ENCODE results near the gene RYR2. TPM values are rescaled to one million over a fixed set of nuclear protein-coding genes. Genes with fewer than 3 reads are reported as not detected.

Gene RYR2
- total and polyA plus RNA-seq, 2 donors (not counting 1 experiment from before 2014, with no cell fraction given) = not detected

DNA sequence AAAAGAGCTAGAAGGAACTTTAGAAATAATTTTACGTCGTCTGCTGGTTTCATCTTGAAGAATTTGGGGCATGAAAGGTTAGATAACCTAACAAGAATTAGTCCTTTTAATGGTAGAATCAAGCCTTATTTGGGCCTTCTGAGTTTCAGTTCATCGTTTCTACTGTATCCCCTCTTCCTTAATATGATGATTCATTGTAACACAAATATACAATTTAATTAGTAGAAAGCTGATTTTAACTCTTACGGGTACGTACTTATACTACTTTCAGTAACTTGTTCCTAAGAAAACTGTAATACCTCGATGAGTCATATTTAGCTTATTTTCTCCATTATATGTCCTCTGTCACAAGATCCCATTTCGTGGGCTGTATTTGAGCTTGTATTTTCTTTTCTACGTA, 264.7 kb downstream of the RYR2 start:
- Histone ChIP-seq H3K36me3 (replicated peaks in 1 of 2; ENCODE audit: control extremely low read depth in 1 of 2, control insufficient read depth in 1 of 2, extremely low read depth in 1 of 2, insufficient read depth in 2 of 2, low read length in 1 of 2) (no peaks in the 10 kb centered on the region), H3K4me2 (replicated peaks; ENCODE audit: low read depth, low read length, poor library complexity, severe bottlenecking) (no peak overlapping the region), H2AFZ (ENCODE audit: insufficient read depth, low read depth, low read length, poor library complexity, severe bottlenecking) (no peak overlapping the region), H3K27ac (ENCODE audit: low read length in 2 of 2) (no peak overlapping the region), H4K20me1 (ENCODE audit: control insufficient read depth, insufficient read depth, low read length, poor library complexity, severe bottlenecking) (no peaks in the 10 kb centered on the region), H3K27me3 (replicated peaks in 1 of 4; ENCODE audit: control extremely low read depth in 1 of 4, control insufficient read depth in 3 of 4, insufficient read depth in 4 of 4, low read length in 3 of 4) (no peaks in the 10 kb centered on the region), H3K9ac (ENCODE audit: low read length) (no peak overlapping the region), H3K4me1 (ENCODE audit: control insufficient read depth in 2 of 2, insufficient read depth in 2 of 2, low read length in 2 of 2) (no peaks in the 10 kb centered on the region), H3K9me3 (ENCODE audit: control extremely low read depth in 1 of 3, control insufficient read depth in 2 of 3, insufficient read depth in 1 of 3, low read length in 2 of 3) (peaks cover 0 to 8% (median 0%) of the 10 kb centered on the region in 3 donors), H3K4me3 (ENCODE audit: control extremely low read depth in 1 of 5, extremely low read depth in 1 of 5, insufficient read depth in 1 of 5, low read depth in 2 of 5, low read length in 4 of 5) (no peak overlapping the region), H3K79me2 (ENCODE audit: control insufficient read depth, insufficient read depth, low read length) (no peaks in the 10 kb centered on the region)
- DNase-seq (no peak), ATAC-seq (ENCODE audit: low read depth) (no peak)
- Mint-ChIP-seq H3K4me1 (no peaks in the 10 kb centered on the region), H3K27me3 (no peaks in the 10 kb centered on the region), H3K27ac (no peak overlapping the region), H3K4me3 (no peak overlapping the region), H3K9me3 (ENCODE audit: insufficient read depth) (no peaks in the 10 kb centered on the region)
- 80% methylated on average over 1 of the region's 8 CpGs for WGBS (ENCODE audit: insufficient coverage)
- TF ChIP-seq, protein P1, sequence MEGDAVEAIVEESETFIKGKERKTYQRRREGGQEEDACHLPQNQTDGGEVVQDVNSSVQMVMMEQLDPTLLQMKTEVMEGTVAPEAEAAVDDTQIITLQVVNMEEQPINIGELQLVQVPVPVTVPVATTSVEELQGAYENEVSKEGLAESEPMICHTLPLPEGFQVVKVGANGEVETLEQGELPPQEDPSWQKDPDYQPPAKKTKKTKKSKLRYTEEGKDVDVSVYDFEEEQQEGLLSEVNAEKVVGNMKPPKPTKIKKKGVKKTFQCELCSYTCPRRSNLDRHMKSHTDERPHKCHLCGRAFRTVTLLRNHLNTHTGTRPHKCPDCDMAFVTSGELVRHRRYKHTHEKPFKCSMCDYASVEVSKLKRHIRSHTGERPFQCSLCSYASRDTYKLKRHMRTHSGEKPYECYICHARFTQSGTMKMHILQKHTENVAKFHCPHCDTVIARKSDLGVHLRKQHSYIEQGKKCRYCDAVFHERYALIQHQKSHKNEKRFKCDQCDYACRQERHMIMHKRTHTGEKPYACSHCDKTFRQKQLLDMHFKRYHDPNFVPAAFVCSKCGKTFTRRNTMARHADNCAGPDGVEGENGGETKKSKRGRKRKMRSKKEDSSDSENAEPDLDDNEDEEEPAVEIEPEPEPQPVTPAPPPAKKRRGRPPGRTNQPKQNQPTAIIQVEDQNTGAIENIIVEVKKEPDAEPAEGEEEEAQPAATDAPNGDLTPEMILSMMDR (IDR thresholded peaks at IDR 0.05) = no peak
- no peak for TF ChIP-seq EZH2 (IDR thresholded peaks at IDR 0.05; ENCODE audit: borderline replicate concordance, insufficient read depth, low read depth, low read length, poor library complexity, severe bottlenecking)
- CTCF ChIA-PET = no interaction called here
- intact Hi-C loops (cut with micrococcal nuclease) = no loop called here
- POLR2A ChIA-PET = no interaction called here

DNA sequence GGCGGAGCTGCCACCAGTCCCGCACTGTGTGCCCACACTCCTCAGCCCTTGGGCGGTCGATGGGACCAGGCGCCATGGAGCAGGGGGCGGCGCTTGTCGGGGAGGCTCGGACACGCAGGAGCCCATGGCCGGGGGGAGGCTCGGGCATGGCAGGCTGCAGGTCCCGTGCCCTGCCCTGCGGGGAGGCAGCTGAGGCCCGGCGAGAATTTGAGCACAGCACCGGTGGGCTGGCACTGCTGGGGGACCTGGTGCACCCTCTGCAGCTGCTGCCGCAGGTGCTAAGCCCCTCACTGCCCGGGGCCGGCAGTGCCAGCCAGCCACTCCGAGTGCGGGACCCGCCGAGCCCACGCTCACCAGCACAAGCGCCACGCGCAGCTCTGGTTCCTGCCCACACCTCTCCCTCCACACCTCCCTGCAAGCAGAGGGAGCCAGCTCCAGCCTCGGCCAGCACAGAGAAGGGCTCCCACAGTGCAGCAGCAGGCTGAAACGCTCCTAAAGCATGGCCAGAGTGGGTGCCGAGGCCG, 267.7 kb downstream of the RYR2 start:
- Histone ChIP-seq H3K4me2 (replicated peaks; ENCODE audit: low read depth, low read length, poor library complexity, severe bottlenecking) (no peak overlapping the region), H4K20me1 (ENCODE audit: control insufficient read depth, insufficient read depth, low read length, poor library complexity, severe bottlenecking) (no peaks in the 10 kb centered on the region), H3K79me2 (ENCODE audit: control insufficient read depth, insufficient read depth, low read length) (no peaks in the 10 kb centered on the region), H3K9ac (ENCODE audit: low read length) (no peak overlapping the region), H2AFZ (ENCODE audit: insufficient read depth, low read depth, low read length, poor library complexity, severe bottlenecking) (no peak overlapping the region), H3K27ac (ENCODE audit: low read length in 2 of 2) (no peak overlapping the region), H3K4me3 (ENCODE audit: control extremely low read depth in 1 of 5, extremely low read depth in 1 of 5, insufficient read depth in 1 of 5, low read depth in 2 of 5, low read length in 4 of 5) (no peak overlapping the region), H3K27me3 (replicated peaks in 1 of 4; ENCODE audit: control extremely low read depth in 1 of 4, control insufficient read depth in 3 of 4, insufficient read depth in 4 of 4, low read length in 3 of 4) (no peaks in the 10 kb centered on the region), H3K9me3 (ENCODE audit: control extremely low read depth in 1 of 3, control insufficient read depth in 2 of 3, insufficient read depth in 1 of 3, low read length in 2 of 3) (peaks cover 0 to 8% (median 0%) of the 10 kb centered on the region in 3 donors), H3K4me1 (ENCODE audit: control insufficient read depth in 2 of 2, insufficient read depth in 2 of 2, low read length in 2 of 2) (no peaks in the 10 kb centered on the region), H3K36me3 (replicated peaks in 1 of 2; ENCODE audit: control extremely low read depth in 1 of 2, control insufficient read depth in 1 of 2, extremely low read depth in 1 of 2, insufficient read depth in 2 of 2, low read length in 1 of 2) (no peaks in the 10 kb centered on the region)
- ChIA-PET CTCF (no interaction called here), POLR2A (no interaction called here)
- DNase-seq (no peak), ATAC-seq (ENCODE audit: low read depth) (no peak)
- H3K4me1 Mint-ChIP-seq = no peaks in the 10 kb centered on the region
- intact Hi-C loops (cut with micrococcal nuclease) = no loop called here
- peaks cover 2% of the 10 kb centered on the region for H3K9me3 Mint-ChIP-seq (ENCODE audit: insufficient read depth)
- 96% methylated on average over 24 of the region's 32 CpGs for WGBS (ENCODE audit: insufficient coverage)
- no peak overlapping the region for H3K4me3 Mint-ChIP-seq
- H3K27me3 Mint-ChIP-seq = no peaks in the 10 kb centered on the region
- H3K27ac Mint-ChIP-seq = no peak overlapping the region
- no peak for TF ChIP-seq EZH2 (IDR thresholded peaks at IDR 0.05; ENCODE audit: borderline replicate concordance, insufficient read depth, low read depth, low read length, poor library complexity, severe bottlenecking)
- TF ChIP-seq, protein P1 (IDR thresholded peaks at IDR 0.05) = no peak
